Neural crest cell (in vitro differentiated cells): ENCODE data around the gene SSBP3. TPM values are rescaled to one million over a fixed set of nuclear protein-coding genes. Genes with fewer than 3 reads are reported as not detected.

ENCODE experiments used
- DNase-seq: peaks from one replicate; pipeline ENCODE4 v3.0.0; 2021; ENCODE audit warnings: low read depth, mixed read lengths, low spot score
- H3K27ac Mint-ChIP-seq: one replicate; pipeline ENCODE4 v1.8.0; 2021; ENCODE audit warnings: mild to moderate bottlenecking, mixed read lengths; ENCODE audit not compliant: unreplicated experiment
- H3K27me3 Mint-ChIP-seq: 2 replicates; pipeline ENCODE4 v1.8.0; 2021; ENCODE audit warnings: low read depth, mild to moderate bottlenecking, mixed read lengths
- H3K36me3 Mint-ChIP-seq: 2 replicates; pipeline ENCODE4 v1.8.0; 2021; ENCODE audit warnings: low read depth, mild to moderate bottlenecking, mixed read lengths
- H3K4me1 Mint-ChIP-seq: 2 replicates; pipeline ENCODE4 v1.8.0; 2021; ENCODE audit warnings: mixed read lengths
- H3K4me3 Mint-ChIP-seq: one replicate; pipeline ENCODE4 v1.8.0; 2021; ENCODE audit warnings: mild to moderate bottlenecking, mixed read lengths
- H3K9me3 Mint-ChIP-seq: 2 replicates; pipeline ENCODE4 v1.8.0; 2021; ENCODE audit warnings: mixed read lengths
- CTCF ChIP-seq: fragments of 200-600 bp; sonication (generic); conservative IDR thresholded peaks from 2 replicates; pipeline ENCODE4 v1.5.0; 2021; ENCODE audit warnings: antibody characterized with exemption, mild to moderate bottlenecking
- total RNA-seq: library from RNA; stranded (reverse); gene quantifications from 2 replicates; pipeline ENCODE4 v1.2.1, GENCODE V29; 2021

Gene SSBP3
- total RNA-seq, 1 donor from 2014 or later = 94.3 TPM

- Mint-ChIP-seq H3K4me3 (no peak overlapping the region), H3K4me1 (peaks cover 10% of the 10 kb centered on the region), H3K27me3 (no peaks in the 10 kb centered on the region), H3K36me3 (no peaks in the 10 kb centered on the region), H3K27ac (no peak overlapping the region), H3K9me3 (no peaks in the 10 kb centered on the region)
- TF ChIP-seq CTCF = no peak
- DNase-seq = no peak
These were observed 139.3 kb downstream of the SSBP3 start for GRCh38 chr1:54266908-54267307.

GRCh38 chr1:54266195-54266594, 140.0 kb downstream of the SSBP3 start:
- no peak overlapping the region for H3K4me3 Mint-ChIP-seq
- H3K4me1 Mint-ChIP-seq = peaks cover 12% of the 10 kb centered on the region
- no peak for DNase-seq
- H3K36me3 Mint-ChIP-seq = no peaks in the 10 kb centered on the region
- no peaks in the 10 kb centered on the region for H3K27me3 Mint-ChIP-seq
- H3K27ac Mint-ChIP-seq = no peak overlapping the region
- no peaks in the 10 kb centered on the region for H3K9me3 Mint-ChIP-seq
- TF ChIP-seq CTCF = no peak

GRCh38 chr1:54265659-54266058, 140.5 kb downstream of the SSBP3 start:
- TF ChIP-seq CTCF = no peak
- Mint-ChIP-seq H3K27me3 (no peaks in the 10 kb centered on the region), H3K4me3 (peak overlapping the region; percentile 38), H3K27ac (no peak overlapping the region), H3K9me3 (no peaks in the 10 kb centered on the region), H3K36me3 (no peaks in the 10 kb centered on the region), H3K4me1 (peaks cover 14% of the 10 kb centered on the region)
- DNase-seq = no peak

- no peak for TF ChIP-seq CTCF
- Mint-ChIP-seq H3K27ac (no peak overlapping the region), H3K9me3 (no peaks in the 10 kb centered on the region), H3K4me1 (peaks cover 14% of the 10 kb centered on the region), H3K27me3 (no peaks in the 10 kb centered on the region), H3K4me3 (no peak overlapping the region), H3K36me3 (no peaks in the 10 kb centered on the region)
- DNase-seq = no peak
These were observed 141.1 kb downstream of the SSBP3 start for GRCh38 chr1:54265126-54265525.

GRCh38 chr1:54263601-54264226, 142.5 kb downstream of the SSBP3 start:
- H3K4me3 Mint-ChIP-seq = no peak overlapping the region
- no peaks in the 10 kb centered on the region for H3K36me3 Mint-ChIP-seq
- no peak for TF ChIP-seq CTCF
- DNase-seq = no peak
- H3K9me3 Mint-ChIP-seq = no peaks in the 10 kb centered on the region
- peak overlapping the region; percentile 50 for H3K27ac Mint-ChIP-seq
- H3K4me1 Mint-ChIP-seq = peaks cover 22% of the 10 kb centered on the region
- no peaks in the 10 kb centered on the region for H3K27me3 Mint-ChIP-seq
